ENCODE measurements around the gene RELN.

DNA sequence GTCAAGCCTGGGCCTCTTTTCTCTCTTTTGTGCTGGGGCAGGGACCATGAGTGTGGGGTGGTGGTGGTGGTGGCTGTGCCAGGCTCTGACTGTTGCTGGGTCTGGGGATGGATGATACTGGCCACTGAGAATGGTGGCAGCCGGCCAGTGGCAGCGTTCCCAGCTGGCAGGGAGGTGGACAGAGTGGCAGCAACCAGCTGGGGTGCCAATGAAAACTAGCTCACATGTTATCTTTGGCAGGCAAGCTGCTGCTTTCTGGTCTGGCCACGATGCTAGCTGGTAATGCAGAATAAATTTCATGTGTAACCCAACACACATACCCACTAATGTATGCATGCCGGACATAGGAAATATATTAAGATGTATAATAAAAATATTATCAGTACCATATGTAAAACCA lies 448.4 kb downstream of the RELN start:
- TF ChIP-seq CTCF (IDR thresholded peaks at IDR 0.05), result no peak
- no peak for TF ChIP-seq POLR2A (IDR thresholded peaks at IDR 0.05)

Data from heart left ventricle (tissue), 13 donors.